ENCODE measurements around the gene GFOD2. TPM values are rescaled to one million over a fixed set of nuclear protein-coding genes. Genes with fewer than 3 reads are reported as not detected.
A peak's percentile ranks its signal among the peaks of the same experiment; 100 is the strongest.

Gene GFOD2
- polyA plus RNA-seq, 4 donors: 20.5 to 24.9 (median 21.5) TPM

- peak; percentile 87 to 90 (median 88) for DNase-seq (ENCODE audit: low read depth in 4 of 4, low spot score in 3 of 4)
Observed at GRCh38 chr16:67660564-67661028, 58.5 kb downstream of the GFOD2 start, which contains the start of gene PARD6A. TSS of gene PARD6A (plus strand) at chr16:67660960. CDS start at chr16:67661039, 79 bp downstream.

- DNase-seq (ENCODE audit: low read depth in 4 of 4, low spot score in 3 of 4): peak; percentile 85 to 87 (median 86)
Observed at GRCh38 chr16:67659675-67660563, 59.2 kb downstream of the GFOD2 start, which contains the start of gene ACD. TSS of gene ACD (minus strand) at chr16:67660260. CDS start at chr16:67660220, 40 bp downstream.

- no peak for DNase-seq (ENCODE audit: low read depth in 4 of 4, low spot score in 3 of 4)
Observed at GRCh38 chr16:67658849-67659674, 60.1 kb downstream of the GFOD2 start.

GRCh38 chr16:67657751-67658518 lies 61.2 kb downstream of the GFOD2 start:
- no peak for DNase-seq (ENCODE audit: low read depth in 4 of 4, low spot score in 3 of 4)

GRCh38 chr16:67657017-67657608 lies 62.0 kb downstream of the GFOD2 start:
- no peak for DNase-seq (ENCODE audit: low read depth in 4 of 4, low spot score in 3 of 4)

- DNase-seq (ENCODE audit: low read depth in 4 of 4, low spot score in 3 of 4): no peak
Observed at GRCh38 chr16:67656344-67657016, 62.6 kb downstream of the GFOD2 start.

GRCh38 chr16:67655363-67655762 lies 63.8 kb downstream of the GFOD2 start:
- DNase-seq (ENCODE audit: low read depth in 4 of 4, low spot score in 3 of 4): no peak

GRCh38 chr16:67654403-67654911 lies 64.7 kb downstream of the GFOD2 start:
- no peak for DNase-seq (ENCODE audit: low read depth in 4 of 4, low spot score in 3 of 4)

GRCh38 chr16:67653789-67654402 lies 65.2 kb downstream of the GFOD2 start:
- no peak for DNase-seq (ENCODE audit: low read depth in 4 of 4, low spot score in 3 of 4)

GRCh38 chr16:67653128-67653788 lies 65.9 kb downstream of the GFOD2 start:
- DNase-seq (ENCODE audit: low read depth in 4 of 4, low spot score in 3 of 4): no peak

GRCh38 chr16:67652578-67653127 lies 66.5 kb downstream of the GFOD2 start:
- no peak for DNase-seq (ENCODE audit: low read depth in 4 of 4, low spot score in 3 of 4)

- DNase-seq (ENCODE audit: low read depth in 4 of 4, low spot score in 3 of 4): no peak
Observed at GRCh38 chr16:67651847-67652246, 67.3 kb downstream of the GFOD2 start.

GRCh38 chr16:67651039-67651438 lies 68.1 kb downstream of the GFOD2 start:
- DNase-seq (ENCODE audit: low read depth in 4 of 4, low spot score in 3 of 4): no peak

- no peak for DNase-seq (ENCODE audit: low read depth in 4 of 4, low spot score in 3 of 4)
Observed at GRCh38 chr16:67650023-67650422, 69.1 kb downstream of the GFOD2 start.

- no peak for DNase-seq (ENCODE audit: low read depth in 4 of 4, low spot score in 3 of 4)
Observed at GRCh38 chr16:67649494-67649931, 69.6 kb downstream of the GFOD2 start.

- no peak for DNase-seq (ENCODE audit: low read depth in 4 of 4, low spot score in 3 of 4)
Observed at GRCh38 chr16:67648764-67649407, 70.2 kb downstream of the GFOD2 start.

GRCh38 chr16:67648088-67648763 lies 70.9 kb downstream of the GFOD2 start:
- no peak for DNase-seq (ENCODE audit: low read depth in 4 of 4, low spot score in 3 of 4)
